RKO (cell line): ENCODE results near the gene ELAVL2.

Experiments used
- DNase-seq: peaks from one replicate; pipeline ENCODE4 v3.0.0-alpha.2; 2016; ENCODE audit warnings: low spot score

The ELAVL2 gene

GRCh38 chr9:23826120-23826629 lies at the start of gene ELAVL2:
Gene ELAVL2, minus strand, starts transcription at chr9:23826240. Its CDS starts 64,006 bp downstream, at chr9:23762234.
- DNase-seq = no peak

- no peak for DNase-seq
Measured at GRCh38 chr9:23858234-23858633, 32.2 kb upstream of the ELAVL2 start.

- no peak for DNase-seq
Measured at GRCh38 chr9:23855873-23856604, 30.0 kb upstream of the ELAVL2 start.

GRCh38 chr9:23850690-23851629 lies 24.9 kb upstream of the ELAVL2 start:
- DNase-seq = no peak

GRCh38 chr9:23850242-23850689 lies 24.2 kb upstream of the ELAVL2 start:
- no peak for DNase-seq

GRCh38 chr9:23849379-23850035 lies 23.5 kb upstream of the ELAVL2 start:
- no peak for DNase-seq

- peak; percentile 10 for DNase-seq
Measured at GRCh38 chr9:23842565-23843129, 16.6 kb upstream of the ELAVL2 start.

GRCh38 chr9:23841304-23841703 lies 15.3 kb upstream of the ELAVL2 start:
- no peak for DNase-seq

GRCh38 chr9:23837038-23837437 lies 11.0 kb upstream of the ELAVL2 start:
- no peak for DNase-seq

- DNase-seq = no peak
Measured at GRCh38 chr9:23830929-23831730, 5.1 kb upstream of the ELAVL2 start.

- no peak for DNase-seq
Measured at GRCh38 chr9:23830476-23830805, 4.4 kb upstream of the ELAVL2 start.

GRCh38 chr9:23829580-23830475 lies 3.8 kb upstream of the ELAVL2 start:
- DNase-seq = peak; percentile 8

- no peak for DNase-seq
Measured at GRCh38 chr9:23825700-23826099, 340 bp downstream of the ELAVL2 start.

- no peak for DNase-seq
Measured at GRCh38 chr9:23824830-23825591, 1.0 kb downstream of the ELAVL2 start.

GRCh38 chr9:23823986-23824829 lies 1.8 kb downstream of the ELAVL2 start:
- no peak for DNase-seq

GRCh38 chr9:23823269-23823668 lies 2.8 kb downstream of the ELAVL2 start:
- DNase-seq = no peak

GRCh38 chr9:23822261-23823169 lies 3.5 kb downstream of the ELAVL2 start:
- no peak for DNase-seq
